Measurements from ENCODE around the gene COMMD7. TPM values are rescaled to one million over a fixed set of nuclear protein-coding genes. Genes with fewer than 3 reads are reported as not detected.

The COMMD7 gene
- total and polyA plus RNA-seq, 9 of the 15 experiments (the other 6 are each of a cell fraction or from before 2014, with no cell fraction given): 11.9 to 69.1 (median 34.7) TPM

DNA sequence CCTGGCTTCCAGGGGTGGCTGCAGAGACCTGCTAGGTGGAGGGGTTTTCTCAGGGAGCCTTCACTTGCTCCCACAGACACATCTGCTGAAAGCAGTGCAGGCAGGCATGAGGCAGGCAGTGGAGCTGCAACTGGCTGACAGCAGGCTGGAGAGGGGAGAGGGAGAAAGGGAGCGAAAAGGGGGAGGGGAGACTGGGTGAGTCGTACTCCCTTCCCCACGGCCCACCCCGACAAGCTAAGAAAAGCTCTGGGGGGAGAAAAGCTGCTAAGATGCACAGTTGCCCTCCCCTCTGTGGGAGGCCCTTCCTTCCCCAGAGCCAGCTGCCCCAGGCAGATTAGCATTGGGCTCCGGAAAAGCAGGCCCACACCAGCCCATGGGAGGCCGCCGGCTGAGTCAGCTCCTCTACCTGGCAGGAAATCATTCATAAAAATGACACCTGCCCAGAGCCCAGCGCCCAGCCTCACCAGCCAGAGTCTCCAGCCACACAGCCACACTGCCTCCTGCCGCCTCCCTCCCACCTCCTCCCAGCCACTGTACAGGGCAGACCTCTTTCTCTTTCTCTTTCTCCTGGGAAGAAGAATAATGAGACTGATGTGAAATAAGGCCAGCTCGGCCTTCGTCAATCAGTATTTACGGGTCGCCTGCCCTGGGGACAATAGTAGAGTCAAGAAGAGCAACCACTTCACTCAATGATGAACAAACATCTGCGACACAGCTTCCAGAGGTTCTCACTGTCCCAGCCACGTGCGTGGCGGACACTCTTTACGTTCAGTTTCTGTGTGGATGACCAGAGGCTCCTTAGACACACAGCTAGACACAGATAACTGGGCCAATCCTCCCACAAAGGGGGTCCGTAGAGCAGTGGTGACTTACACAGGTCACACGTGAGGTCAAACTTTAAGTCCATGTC, 61.8 kb downstream of the COMMD7 start (continued):
- TF ChIP-seq RBM14 (IDR thresholded peaks at IDR 0.05; ENCODE audit: borderline replicate concordance, insufficient read depth, low read depth, low read length) (no peak), ARID2 (IDR thresholded peaks at IDR 0.05) (no peak; the same call in 1 of the 2 replicates), PTBP1 (IDR thresholded peaks at IDR 0.05; ENCODE audit: low read depth, low read length) (no peak), CBX2 (IDR thresholded peaks at IDR 0.05; ENCODE audit: insufficient read depth, low read length, poor library complexity, severe bottlenecking) (no peak), FOXJ2 (tag; IDR thresholded peaks at IDR 0.05) (no peak), NR1H2 (CRISPR knock-in tag; IDR thresholded peaks at IDR 0.05) (no peak), NFE2 (IDR thresholded peaks at IDR 0.05; ENCODE audit: low read depth) (peak; percentile 77; the same call in 1 of the 2 replicates), PATZ1 (CRISPR knock-in tag; IDR thresholded peaks at IDR 0.05; ENCODE audit: borderline replicate concordance) (no peak), ZNF584 (CRISPR knock-in tag; IDR thresholded peaks at IDR 0.05; ENCODE audit: low read depth) (0 out of 2 replicates have a peak, but pooled peaks have one; percentile 85), NCOA4 (IDR thresholded peaks at IDR 0.05; ENCODE audit: partially characterized antibody) (peak; percentile 60), ETV5 (CRISPR knock-in tag; IDR thresholded peaks at IDR 0.05; ENCODE audit: low read depth) (peak; percentile 85), KLF16 (IDR thresholded peaks at IDR 0.05) (peak; percentile 88), DNMT1 (IDR thresholded peaks at IDR 0.05) (no peak), JUNB (CRISPR knock-in tag; conservative IDR thresholded peaks at IDR 0.05) (no peak), IFI16 (CRISPR knock-in tag; IDR thresholded peaks at IDR 0.05) (no peak)
- TF ChIP-seq, protein P1, sequence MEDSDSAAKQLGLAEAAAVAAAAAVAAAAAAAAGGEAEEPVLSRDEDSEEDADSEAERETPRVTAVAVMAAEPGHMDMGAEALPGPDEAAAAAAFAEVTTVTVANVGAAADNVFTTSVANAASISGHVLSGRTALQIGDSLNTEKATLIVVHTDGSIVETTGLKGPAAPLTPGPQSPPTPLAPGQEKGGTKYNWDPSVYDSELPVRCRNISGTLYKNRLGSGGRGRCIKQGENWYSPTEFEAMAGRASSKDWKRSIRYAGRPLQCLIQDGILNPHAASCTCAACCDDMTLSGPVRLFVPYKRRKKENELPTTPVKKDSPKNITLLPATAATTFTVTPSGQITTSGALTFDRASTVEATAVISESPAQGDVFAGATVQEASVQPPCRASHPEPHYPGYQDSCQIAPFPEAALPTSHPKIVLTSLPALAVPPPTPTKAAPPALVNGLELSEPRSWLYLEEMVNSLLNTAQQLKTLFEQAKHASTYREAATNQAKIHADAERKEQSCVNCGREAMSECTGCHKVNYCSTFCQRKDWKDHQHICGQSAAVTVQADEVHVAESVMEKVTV (CRISPR knock-in tag; IDR thresholded peaks at IDR 0.05): no peak
- TF ChIP-seq, protein P2, sequence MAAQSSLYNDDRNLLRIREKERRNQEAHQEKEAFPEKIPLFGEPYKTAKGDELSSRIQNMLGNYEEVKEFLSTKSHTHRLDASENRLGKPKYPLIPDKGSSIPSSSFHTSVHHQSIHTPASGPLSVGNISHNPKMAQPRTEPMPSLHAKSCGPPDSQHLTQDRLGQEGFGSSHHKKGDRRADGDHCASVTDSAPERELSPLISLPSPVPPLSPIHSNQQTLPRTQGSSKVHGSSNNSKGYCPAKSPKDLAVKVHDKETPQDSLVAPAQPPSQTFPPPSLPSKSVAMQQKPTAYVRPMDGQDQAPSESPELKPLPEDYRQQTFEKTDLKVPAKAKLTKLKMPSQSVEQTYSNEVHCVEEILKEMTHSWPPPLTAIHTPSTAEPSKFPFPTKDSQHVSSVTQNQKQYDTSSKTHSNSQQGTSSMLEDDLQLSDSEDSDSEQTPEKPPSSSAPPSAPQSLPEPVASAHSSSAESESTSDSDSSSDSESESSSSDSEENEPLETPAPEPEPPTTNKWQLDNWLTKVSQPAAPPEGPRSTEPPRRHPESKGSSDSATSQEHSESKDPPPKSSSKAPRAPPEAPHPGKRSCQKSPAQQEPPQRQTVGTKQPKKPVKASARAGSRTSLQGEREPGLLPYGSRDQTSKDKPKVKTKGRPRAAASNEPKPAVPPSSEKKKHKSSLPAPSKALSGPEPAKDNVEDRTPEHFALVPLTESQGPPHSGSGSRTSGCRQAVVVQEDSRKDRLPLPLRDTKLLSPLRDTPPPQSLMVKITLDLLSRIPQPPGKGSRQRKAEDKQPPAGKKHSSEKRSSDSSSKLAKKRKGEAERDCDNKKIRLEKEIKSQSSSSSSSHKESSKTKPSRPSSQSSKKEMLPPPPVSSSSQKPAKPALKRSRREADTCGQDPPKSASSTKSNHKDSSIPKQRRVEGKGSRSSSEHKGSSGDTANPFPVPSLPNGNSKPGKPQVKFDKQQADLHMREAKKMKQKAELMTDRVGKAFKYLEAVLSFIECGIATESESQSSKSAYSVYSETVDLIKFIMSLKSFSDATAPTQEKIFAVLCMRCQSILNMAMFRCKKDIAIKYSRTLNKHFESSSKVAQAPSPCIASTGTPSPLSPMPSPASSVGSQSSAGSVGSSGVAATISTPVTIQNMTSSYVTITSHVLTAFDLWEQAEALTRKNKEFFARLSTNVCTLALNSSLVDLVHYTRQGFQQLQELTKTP (IDR thresholded peaks at IDR 0.05; ENCODE audit: low read depth in 1 of 2, partially characterized antibody in 2 of 2): peak in 1 of 2 experiments; percentile 26
- TF ChIP-seq, protein P3, sequence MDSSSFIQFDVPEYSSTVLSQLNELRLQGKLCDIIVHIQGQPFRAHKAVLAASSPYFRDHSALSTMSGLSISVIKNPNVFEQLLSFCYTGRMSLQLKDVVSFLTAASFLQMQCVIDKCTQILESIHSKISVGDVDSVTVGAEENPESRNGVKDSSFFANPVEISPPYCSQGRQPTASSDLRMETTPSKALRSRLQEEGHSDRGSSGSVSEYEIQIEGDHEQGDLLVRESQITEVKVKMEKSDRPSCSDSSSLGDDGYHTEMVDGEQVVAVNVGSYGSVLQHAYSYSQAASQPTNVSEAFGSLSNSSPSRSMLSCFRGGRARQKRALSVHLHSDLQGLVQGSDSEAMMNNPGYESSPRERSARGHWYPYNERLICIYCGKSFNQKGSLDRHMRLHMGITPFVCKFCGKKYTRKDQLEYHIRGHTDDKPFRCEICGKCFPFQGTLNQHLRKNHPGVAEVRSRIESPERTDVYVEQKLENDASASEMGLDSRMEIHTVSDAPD (CRISPR knock-in tag; IDR thresholded peaks at IDR 0.05): no peak
